Measurements from ENCODE around the gene FGD6.

Gene FGD6

GRCh38 chr12:95072900-95073697 lies 144.2 kb downstream of the FGD6 start, which contains the start of gene NR2C1:
Gene NR2C1 (minus strand): TSS chr12:95073618. CDS start chr12:95067384, 6,234 bp downstream.
- Histone ChIP-seq H3K9me3 (ENCODE audit: insufficient read depth, low read length) (no peaks in the 10 kb centered on the region), H3K27me3 (ENCODE audit: low read length) (no peaks in the 10 kb centered on the region), H2AFZ (ENCODE audit: low read depth, low read length, severe bottlenecking) (peak within 1 kb of the TSS; percentile 77), H3K4me3 (ENCODE audit: insufficient read depth, low read length, poor library complexity, severe bottlenecking) (peak within 1 kb of the TSS; percentile 67), H3K9me2 (replicated peaks; ENCODE audit: insufficient read depth, low read length) (no peaks in the 10 kb centered on the region), H4K20me1 (ENCODE audit: low read depth, low read length) (no peaks in the 10 kb centered on the region), H3K4me2 (ENCODE audit: low read depth, low read length, poor library complexity, severe bottlenecking) (peak within 1 kb of the TSS; percentile 75), H3K9ac (ENCODE audit: low read length) (peak within 1 kb of the TSS; percentile 81), H3K79me2 (ENCODE audit: insufficient read depth, low read length) (peaks cover 50% of the 10 kb centered on the region), H3K36me3 (ENCODE audit: low read length) (no peaks in the 10 kb centered on the region), H3K27ac (ENCODE audit: low read depth, low read length) (peak within 1 kb of the TSS; percentile 33; the same call in 1 of the 2 replicates), H3F3A (ENCODE audit: insufficient read depth) (no peaks in the 10 kb centered on the region; the same call in 1 of the 2 replicates)
- no peak for TF ChIP-seq CTCF (IDR thresholded peaks at IDR 0.05; ENCODE audit: insufficient read depth, low read length, poor library complexity, severe bottlenecking)

DNA sequence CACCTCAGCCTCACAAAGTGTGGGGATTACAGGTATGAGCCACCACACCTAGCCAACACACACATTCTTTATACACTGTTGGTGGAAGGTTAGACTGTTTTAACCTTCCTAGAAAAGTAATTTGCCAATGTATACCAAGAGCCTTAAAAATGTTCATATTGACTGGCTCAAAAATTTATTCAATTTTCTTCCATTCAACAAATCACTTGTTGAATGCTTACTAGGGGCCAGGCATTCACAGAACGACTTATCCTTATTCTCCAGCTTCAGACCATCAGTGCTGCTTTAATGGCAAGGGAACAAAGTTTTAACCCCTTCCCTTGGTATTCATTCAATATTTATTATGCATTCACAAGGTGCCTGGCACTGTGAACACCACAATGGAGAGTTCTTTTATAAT lies 146.9 kb downstream of the FGD6 start:
- H3K9me2 ChIP-seq (replicated peaks; ENCODE audit: insufficient read depth, low read length), result no peaks in the 10 kb centered on the region
- no peaks in the 10 kb centered on the region for H3K27me3 ChIP-seq (ENCODE audit: low read length)
- no peak overlapping the region for H3K27ac ChIP-seq (ENCODE audit: low read depth, low read length)
- H2AFZ ChIP-seq (ENCODE audit: low read depth, low read length, severe bottlenecking), result no peak overlapping the region
- H3F3A ChIP-seq (ENCODE audit: insufficient read depth), result no peaks in the 10 kb centered on the region; the same call in 1 of the 2 replicates
- H3K9me3 ChIP-seq (ENCODE audit: insufficient read depth, low read length), result no peaks in the 10 kb centered on the region
- no peak overlapping the region for H3K9ac ChIP-seq (ENCODE audit: low read length)
- no peaks in the 10 kb centered on the region for H4K20me1 ChIP-seq (ENCODE audit: low read depth, low read length)
- H3K4me3 ChIP-seq (ENCODE audit: insufficient read depth, low read length, poor library complexity, severe bottlenecking), result no peak overlapping the region
- TF ChIP-seq EZH2phosphoT487 (conservative IDR thresholded peaks at IDR 0.05; ENCODE audit: low read length) (no peak), CTCF (IDR thresholded peaks at IDR 0.05; ENCODE audit: insufficient read depth, low read length, poor library complexity, severe bottlenecking) (no peak)
- H3K36me3 ChIP-seq (ENCODE audit: low read length), result peaks cover 7% of the 10 kb centered on the region; the same call in 1 of the 2 replicates
- no peak overlapping the region for H3K4me2 ChIP-seq (ENCODE audit: low read depth, low read length, poor library complexity, severe bottlenecking)
- H3K79me2 ChIP-seq (ENCODE audit: insufficient read depth, low read length), result peaks cover 57% of the 10 kb centered on the region

- no peak overlapping the region for H3K4me3 ChIP-seq (ENCODE audit: insufficient read depth, low read length, poor library complexity, severe bottlenecking)
- no peak overlapping the region for H3K9ac ChIP-seq (ENCODE audit: low read length)
- no peaks in the 10 kb centered on the region; the same call in 1 of the 2 replicates for H4K20me1 ChIP-seq (ENCODE audit: low read depth, low read length)
- no peaks in the 10 kb centered on the region for H3K9me3 ChIP-seq (ENCODE audit: insufficient read depth, low read length)
- H2AFZ ChIP-seq (ENCODE audit: low read depth, low read length, severe bottlenecking), result no peak overlapping the region
- H3K4me2 ChIP-seq (ENCODE audit: low read depth, low read length, poor library complexity, severe bottlenecking), result no peak overlapping the region
- H3K9me2 ChIP-seq (replicated peaks; ENCODE audit: insufficient read depth, low read length), result no peaks in the 10 kb centered on the region
- H3K79me2 ChIP-seq (ENCODE audit: insufficient read depth, low read length), result peaks cover 42% of the 10 kb centered on the region
- TF ChIP-seq CTCF (IDR thresholded peaks at IDR 0.05; ENCODE audit: insufficient read depth, low read length, poor library complexity, severe bottlenecking) (no peak), EZH2phosphoT487 (conservative IDR thresholded peaks at IDR 0.05; ENCODE audit: low read length) (no peak)
- H3K36me3 ChIP-seq (ENCODE audit: low read length), result peaks cover 22% of the 10 kb centered on the region
- no peaks in the 10 kb centered on the region for H3K27me3 ChIP-seq (ENCODE audit: low read length)
- no peak overlapping the region for H3K27ac ChIP-seq (ENCODE audit: low read depth, low read length)
- no peaks in the 10 kb centered on the region; the same call in 1 of the 2 replicates for H3F3A ChIP-seq (ENCODE audit: insufficient read depth)
Measured at GRCh38 chr12:95066091-95066855, 151.0 kb downstream of the FGD6 start.

All from SU-DHL-6 (cell line).